ENCODE results near the gene TSHR. TPM values are rescaled to one million over a fixed set of nuclear protein-coding genes. Genes with fewer than 3 reads are reported as not detected.

Gene TSHR
- total RNA-seq, 1 experiment from 2014 or later, result not detected

DNA sequence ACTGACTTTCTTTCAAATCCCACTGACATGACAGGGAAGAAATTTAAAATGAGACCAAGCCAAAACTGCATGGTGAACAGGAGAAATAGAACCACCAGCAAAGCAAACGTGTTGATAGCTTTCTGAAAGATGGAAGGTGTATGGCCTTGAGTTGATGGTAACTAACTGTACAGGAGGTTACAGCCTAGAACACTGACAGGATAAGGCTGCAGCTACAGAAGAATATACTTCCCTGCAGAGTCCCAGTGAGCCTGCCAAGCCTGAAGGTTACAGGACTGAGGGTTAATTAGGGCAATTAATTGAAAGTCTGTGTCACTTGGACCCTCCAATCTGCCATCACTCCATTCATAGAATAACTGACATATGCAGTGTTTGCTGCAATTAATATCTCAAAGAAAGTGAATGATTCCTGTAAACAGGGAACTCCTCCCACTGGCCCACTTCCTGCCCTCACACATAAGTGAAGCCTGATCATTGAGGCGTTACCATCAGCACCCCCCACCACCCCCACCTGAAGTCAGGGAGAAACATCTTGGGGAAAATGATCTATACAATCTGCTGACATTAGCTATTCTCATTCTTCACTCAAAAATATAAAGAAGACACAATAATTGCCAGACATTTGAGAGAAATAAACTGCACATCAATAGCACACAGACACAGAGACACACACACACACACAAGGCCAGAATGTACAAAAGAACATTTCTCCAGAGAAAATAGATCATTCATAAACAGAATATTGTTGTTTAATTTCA lies 191.9 kb downstream of the TSHR start:
- H3K36me3 Mint-ChIP-seq (ENCODE audit: insufficient read depth in 1 of 3, low read depth in 3 of 3), result no peaks in the 10 kb centered on the region
- WGBS (ENCODE audit: extremely low coverage, insufficient read length, low lambda C conversion rate), result no CpG with 5 or more reads among the region's 2 CpGs
- no peak overlapping the region for H2BK15ac ChIP-seq (ENCODE audit: low read depth, low read length)

More for the DNA sequence above, 191.9 kb downstream of the TSHR start:
- TF ChIP-seq, protein P1, sequence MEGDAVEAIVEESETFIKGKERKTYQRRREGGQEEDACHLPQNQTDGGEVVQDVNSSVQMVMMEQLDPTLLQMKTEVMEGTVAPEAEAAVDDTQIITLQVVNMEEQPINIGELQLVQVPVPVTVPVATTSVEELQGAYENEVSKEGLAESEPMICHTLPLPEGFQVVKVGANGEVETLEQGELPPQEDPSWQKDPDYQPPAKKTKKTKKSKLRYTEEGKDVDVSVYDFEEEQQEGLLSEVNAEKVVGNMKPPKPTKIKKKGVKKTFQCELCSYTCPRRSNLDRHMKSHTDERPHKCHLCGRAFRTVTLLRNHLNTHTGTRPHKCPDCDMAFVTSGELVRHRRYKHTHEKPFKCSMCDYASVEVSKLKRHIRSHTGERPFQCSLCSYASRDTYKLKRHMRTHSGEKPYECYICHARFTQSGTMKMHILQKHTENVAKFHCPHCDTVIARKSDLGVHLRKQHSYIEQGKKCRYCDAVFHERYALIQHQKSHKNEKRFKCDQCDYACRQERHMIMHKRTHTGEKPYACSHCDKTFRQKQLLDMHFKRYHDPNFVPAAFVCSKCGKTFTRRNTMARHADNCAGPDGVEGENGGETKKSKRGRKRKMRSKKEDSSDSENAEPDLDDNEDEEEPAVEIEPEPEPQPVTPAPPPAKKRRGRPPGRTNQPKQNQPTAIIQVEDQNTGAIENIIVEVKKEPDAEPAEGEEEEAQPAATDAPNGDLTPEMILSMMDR (conservative IDR thresholded peaks at IDR 0.05), result no peak
- H3K4me2 ChIP-seq (ENCODE audit: insufficient read depth, insufficient read length, low read length), result no peak overlapping the region
- H2BK12ac ChIP-seq (ENCODE audit: insufficient read length, low read depth, low read length), result no peak overlapping the region
- no peaks in the 10 kb centered on the region for H3K27me3 Mint-ChIP-seq (ENCODE audit: low read depth)
- no peak overlapping the region for H3K14ac ChIP-seq (ENCODE audit: insufficient read depth, low read length)
- H2BK5ac ChIP-seq (ENCODE audit: insufficient read length, low read length), result no peak overlapping the region
- no peaks in the 10 kb centered on the region for H3K79me1 ChIP-seq (ENCODE audit: insufficient read depth, low read depth, low read length, poor library complexity, severe bottlenecking)
- no peak for DNase-seq
- no peaks in the 10 kb centered on the region for H3K4me1 ChIP-seq (ENCODE audit: insufficient read depth, low read length)
- no peaks in the 10 kb centered on the region for H3K27me3 ChIP-seq (ENCODE audit: insufficient read depth, low read length)
- no peak overlapping the region for H2BK20ac ChIP-seq (ENCODE audit: low read depth, low read length, poor library complexity, severe bottlenecking)
- H4K20me1 ChIP-seq (ENCODE audit: control insufficient read depth, insufficient read depth, insufficient read length), result no peaks in the 10 kb centered on the region
- no peak overlapping the region for H3K4ac ChIP-seq (ENCODE audit: low read depth, low read length)
- H3K9me3 Mint-ChIP-seq, result no peaks in the 10 kb centered on the region
- no peak overlapping the region for H2AFZ ChIP-seq (ENCODE audit: low read length)
- no peaks in the 10 kb centered on the region for H3K79me2 ChIP-seq (ENCODE audit: insufficient read depth, low read length)
- no peak overlapping the region for H4K91ac ChIP-seq (ENCODE audit: insufficient read length, low read depth, low read length)
- no peak overlapping the region for H3K9ac ChIP-seq (ENCODE audit: extremely low read depth, insufficient read length, low read length)
- no peak overlapping the region for H3T11ph ChIP-seq (ENCODE audit: low read length)
- H3K4me1 Mint-ChIP-seq, result no peaks in the 10 kb centered on the region
- H3K23me2 ChIP-seq (ENCODE audit: insufficient read length, low read depth, low read length, poor library complexity, severe bottlenecking), result no peaks in the 10 kb centered on the region
- no peak overlapping the region for H3K4me3 Mint-ChIP-seq
- H2AK5ac ChIP-seq (ENCODE audit: insufficient read length, low read length), result no peak overlapping the region
- no peak overlapping the region for H4K8ac ChIP-seq (replicated peaks; ENCODE audit: insufficient read length, low read depth, low read length)
- no peak overlapping the region for H3K27ac ChIP-seq (ENCODE audit: insufficient read length, low read depth, low read length)
- no peak overlapping the region for H4K5ac ChIP-seq (ENCODE audit: insufficient read length, low read depth, low read length)
- H3K18ac ChIP-seq (ENCODE audit: insufficient read length, low read depth, low read length), result no peak overlapping the region
- no peak overlapping the region for H2BK120ac ChIP-seq (ENCODE audit: low read depth, low read length, poor library complexity, severe bottlenecking)
- no peaks in the 10 kb centered on the region for H3K9me3 ChIP-seq (ENCODE audit: control insufficient read depth, low read depth, low read length)
- H3K27ac Mint-ChIP-seq, result no peak overlapping the region
- H3K56ac ChIP-seq (ENCODE audit: insufficient read length, low read depth, low read length), result no peak overlapping the region
- no peak overlapping the region for H3K23ac ChIP-seq (ENCODE audit: insufficient read length, low read depth, low read length)

Measured in H9 (cell line).